IgD-negative memory B cell (primary cell): Measurements from ENCODE around the gene HSPG2. TPM values are rescaled to one million over a fixed set of nuclear protein-coding genes. Genes with fewer than 3 reads are reported as not detected.

Source experiments
- H3K27ac Mint-ChIP-seq, 3 donors: one replicate each; pipeline ENCODE4 v1.8.0; 2020 to 2022; ENCODE audit warnings: mild to moderate bottlenecking in 3 of 3, mixed read lengths in 3 of 3, moderate library complexity in 1 of 3
- H3K27me3 Mint-ChIP-seq: one replicate; pipeline ENCODE4 v1.8.0; 2021; ENCODE audit warnings: mixed read lengths
- H3K36me3 Mint-ChIP-seq: one replicate; pipeline ENCODE4 v1.8.0; 2020; ENCODE audit warnings: mild to moderate bottlenecking, mixed read lengths
- H3K4me1 Mint-ChIP-seq, 3 donors: one replicate each; pipeline ENCODE4 v1.8.0; 2020 to 2022; ENCODE audit warnings: mixed read lengths in 3 of 3, mild to moderate bottlenecking in 1 of 3
- H3K4me3 Mint-ChIP-seq, 4 donors: one replicate each; pipeline ENCODE4 v1.8.0; 2020 to 2022; ENCODE audit warnings: mild to moderate bottlenecking in 4 of 4, mixed read lengths in 4 of 4, moderate library complexity in 3 of 4
- H3K9me3 Mint-ChIP-seq, 3 donors: one replicate each; pipeline ENCODE4 v1.8.0; 2020 to 2021; ENCODE audit warnings: mixed read lengths in 3 of 3, mild to moderate bottlenecking in 1 of 3
- polyA plus RNA-seq: library from polyadenylated mRNA; unstranded; fragments of 300-500 nt; fragmentation: Illumina TruSeq; gene quantifications from one replicate; pipeline ENCODE4 v1.2.3, GENCODE V29; 2021

Gene HSPG2
- polyA plus RNA-seq, 1 donor from 2014 or later = 0.90 TPM

- Mint-ChIP-seq H3K4me3 (no peak overlapping the region), H3K9me3 (no peaks in the 10 kb centered on the region), H3K27ac (no peak overlapping the region), H3K36me3 (no peaks in the 10 kb centered on the region), H3K27me3 (no peaks in the 10 kb centered on the region), H3K4me1 (peaks cover 0 to 9% (median 4%) of the 10 kb centered on the region in 3 donors)
These were observed 81.6 kb downstream of the HSPG2 start for GRCh38 chr1:21855257-21856096.

- Mint-ChIP-seq H3K27ac (no peak overlapping the region), H3K27me3 (no peaks in the 10 kb centered on the region), H3K4me1 (peaks cover 0 to 9% (median 4%) of the 10 kb centered on the region in 3 donors), H3K9me3 (no peaks in the 10 kb centered on the region), H3K4me3 (no peak overlapping the region), H3K36me3 (no peaks in the 10 kb centered on the region)
These were observed 82.4 kb downstream of the HSPG2 start for GRCh38 chr1:21854751-21855131.

- H3K4me1 Mint-ChIP-seq = peaks cover 0 to 9% (median 4%) of the 10 kb centered on the region in 3 donors
- H3K27me3 Mint-ChIP-seq = no peaks in the 10 kb centered on the region
- H3K9me3 Mint-ChIP-seq = no peaks in the 10 kb centered on the region
- no peak overlapping the region for H3K27ac Mint-ChIP-seq
- H3K4me3 Mint-ChIP-seq = peak overlapping the region in 1 of 4 donors; percentile 82
- no peaks in the 10 kb centered on the region for H3K36me3 Mint-ChIP-seq
These were observed 82.9 kb downstream of the HSPG2 start for GRCh38 chr1:21854090-21854750.

- Mint-ChIP-seq H3K36me3 (no peaks in the 10 kb centered on the region), H3K4me1 (peaks cover 0 to 7% (median 4%) of the 10 kb centered on the region in 3 donors), H3K9me3 (no peaks in the 10 kb centered on the region), H3K4me3 (peak overlapping the region in 1 of 4 donors; percentile 84), H3K27ac (peak overlapping the region in 1 of 3 donors; percentile 46), H3K27me3 (no peaks in the 10 kb centered on the region)
These were observed 84.0 kb downstream of the HSPG2 start for GRCh38 chr1:21853131-21853427.

GRCh38 chr1:21852282-21853130 is 84.6 kb downstream of the HSPG2 start:
- H3K4me1 Mint-ChIP-seq = peaks cover 0 to 7% (median 4%) of the 10 kb centered on the region in 3 donors
- no peaks in the 10 kb centered on the region for H3K27me3 Mint-ChIP-seq
- H3K9me3 Mint-ChIP-seq = no peaks in the 10 kb centered on the region
- H3K36me3 Mint-ChIP-seq = no peaks in the 10 kb centered on the region
- peak overlapping the region in 2 of 3 donors; percentile 22 to 35 for H3K27ac Mint-ChIP-seq
- H3K4me3 Mint-ChIP-seq = peak overlapping the region in 3 of 4 donors; percentile 57 to 90 (median 89)

GRCh38 chr1:21851430-21852250 is 85.5 kb downstream of the HSPG2 start:
- Mint-ChIP-seq H3K27ac (peak overlapping the region in 2 of 3 donors; percentile 22 to 35), H3K9me3 (no peaks in the 10 kb centered on the region), H3K4me1 (peaks cover 0 to 7% (median 4%) of the 10 kb centered on the region in 3 donors), H3K36me3 (no peaks in the 10 kb centered on the region), H3K4me3 (peak overlapping the region in 1 of 4 donors; percentile 89), H3K27me3 (no peaks in the 10 kb centered on the region)

- Mint-ChIP-seq H3K27ac (no peak overlapping the region), H3K36me3 (no peaks in the 10 kb centered on the region), H3K4me1 (peaks cover 0 to 7% (median 4%) of the 10 kb centered on the region in 3 donors), H3K27me3 (no peaks in the 10 kb centered on the region), H3K9me3 (no peaks in the 10 kb centered on the region), H3K4me3 (no peak overlapping the region)
These were observed 87.1 kb downstream of the HSPG2 start for GRCh38 chr1:21849909-21850576.

- Mint-ChIP-seq H3K36me3 (no peaks in the 10 kb centered on the region), H3K27ac (no peak overlapping the region), H3K4me1 (peaks cover 0 to 7% (median 4%) of the 10 kb centered on the region in 3 donors), H3K27me3 (no peaks in the 10 kb centered on the region), H3K9me3 (no peaks in the 10 kb centered on the region), H3K4me3 (peak overlapping the region in 1 of 4 donors; percentile 79)
These were observed 88.5 kb downstream of the HSPG2 start for GRCh38 chr1:21848524-21849174.

GRCh38 chr1:21847223-21848205 is 89.6 kb downstream of the HSPG2 start:
- H3K4me1 Mint-ChIP-seq = peaks cover 0 to 7% (median 4%) of the 10 kb centered on the region in 3 donors
- H3K9me3 Mint-ChIP-seq = no peaks in the 10 kb centered on the region
- no peaks in the 10 kb centered on the region for H3K27me3 Mint-ChIP-seq
- H3K36me3 Mint-ChIP-seq = no peaks in the 10 kb centered on the region
- H3K27ac Mint-ChIP-seq = peak overlapping the region in 1 of 3 donors; percentile 54
- no peak overlapping the region for H3K4me3 Mint-ChIP-seq

GRCh38 chr1:21845646-21846641 is 91.2 kb downstream of the HSPG2 start:
- Mint-ChIP-seq H3K27ac (no peak overlapping the region), H3K4me1 (peaks cover 0 to 1% (median 0%) of the 10 kb centered on the region in 3 donors), H3K27me3 (no peaks in the 10 kb centered on the region), H3K36me3 (no peaks in the 10 kb centered on the region), H3K9me3 (no peaks in the 10 kb centered on the region), H3K4me3 (no peak overlapping the region)

GRCh38 chr1:21843996-21844395 is 93.1 kb downstream of the HSPG2 start:
- H3K4me1 Mint-ChIP-seq = peaks cover 0 to 1% (median 0%) of the 10 kb centered on the region in 3 donors
- no peak overlapping the region for H3K27ac Mint-ChIP-seq

GRCh38 chr1:21843208-21843607 is 93.9 kb downstream of the HSPG2 start:
- H3K36me3 Mint-ChIP-seq = peaks cover 1% of the 10 kb centered on the region
- H3K4me1 Mint-ChIP-seq = peaks cover 0 to 1% (median 0%) of the 10 kb centered on the region in 3 donors

More at GRCh38 chr1:21843996-21844395, 93.1 kb downstream of the HSPG2 start:
- H3K9me3 Mint-ChIP-seq = no peaks in the 10 kb centered on the region
- no peaks in the 10 kb centered on the region for H3K27me3 Mint-ChIP-seq
- H3K36me3 Mint-ChIP-seq = no peaks in the 10 kb centered on the region
- no peak overlapping the region for H3K4me3 Mint-ChIP-seq

More at GRCh38 chr1:21843208-21843607, 93.9 kb downstream of the HSPG2 start:
- Mint-ChIP-seq H3K4me3 (no peak overlapping the region), H3K27me3 (no peaks in the 10 kb centered on the region), H3K9me3 (no peaks in the 10 kb centered on the region), H3K27ac (no peak overlapping the region)
